Cardiac septum (tissue), 1 donor: ENCODE data around the gene FXYD3. TPM values are rescaled to one million over a fixed set of nuclear protein-coding genes. Genes with fewer than 3 reads are reported as not detected.
A peak's percentile ranks its signal among the peaks of the same experiment; 100 is the strongest.

Experiments
- DNase-seq: peaks from one replicate; pipeline ENCODE4 v3.0.0-alpha.2; 2020; ENCODE audit warnings: low spot score
- intact Hi-C: fragments of 100-400 bp; cut with DNase I; formaldehyde crosslinking; loops from one replicate; pipeline ENCODE4 v1.14.0; 2022
- total RNA-seq: library from RNA; stranded (reverse); fragmentation: NEBNext Ultra II Directional; extraction: Animal tissue kit (Norgen Biotek cat#: 25700); gene quantifications from one replicate; pipeline ENCODE4 v1.2.1, GENCODE V29; 2021
- donor health status: DM: no; HTN: no; CAD: no.

FXYD3 gene
- total RNA-seq, 1 donor from 2014 or later = not detected

- intact Hi-C loops = loop anchor here (1.0 to 2.0 kb wide), 2 partner anchors 21 to 69 kb away; no protein-coding TSS in a partner anchor
- peak; percentile 90 for DNase-seq
Observed at GRCh38 chr19:35135389-35135909, 19.8 kb downstream of the FXYD3 start.

GRCh38 chr19:35136231-35136630, 20.6 kb downstream of the FXYD3 start:
- no peak for DNase-seq
- intact Hi-C loops = no loop called here

- intact Hi-C loops = no loop called here
- no peak for DNase-seq
Observed at GRCh38 chr19:35136977-35137702, 21.5 kb downstream of the FXYD3 start.

- intact Hi-C loops = loop anchor here (2.0 kb wide), 1 partner anchor 98 kb away; the partner anchor contains the start of gene HPN
- no peak for DNase-seq
Observed at GRCh38 chr19:35138305-35138892, 22.8 kb downstream of the FXYD3 start, which contains the start of gene FXYD1. Gene FXYD1, plus strand, starts transcription at chr19:35138824. Its CDS starts 1,256 bp downstream, at chr19:35140080.

GRCh38 chr19:35140207-35140961, 24.8 kb downstream of the FXYD3 start:
- DNase-seq = no peak

GRCh38 chr19:35140962-35141836, 25.6 kb downstream of the FXYD3 start:
- intact Hi-C loops = no loop called here
- DNase-seq = peak; percentile 95

More at GRCh38 chr19:35140207-35140961, 24.8 kb downstream of the FXYD3 start:
- intact Hi-C loops = no loop called here

- DNase-seq = no peak
- intact Hi-C loops = loop anchor here (2.0 kb wide), 1 partner anchor 127 kb away; the partner anchor contains the start of gene USF2
Observed at GRCh38 chr19:35141837-35142605, 26.4 kb downstream of the FXYD3 start.

GRCh38 chr19:35142606-35143230, 27.1 kb downstream of the FXYD3 start:
- intact Hi-C loops = loop anchor here (2.0 kb wide), 1 partner anchor 126 kb away; the partner anchor contains the start of gene USF2
- DNase-seq = no peak

- intact Hi-C loops = loop anchor here (2.0 kb wide), 1 partner anchor 126 kb away; the partner anchor contains the start of gene USF2
- no peak for DNase-seq
Observed at GRCh38 chr19:35143231-35143715, 27.6 kb downstream of the FXYD3 start, which contains the start of gene FXYD7. Gene FXYD7, plus strand, starts transcription at chr19:35143255. Its CDS starts 79 bp downstream, at chr19:35143334.

GRCh38 chr19:35143818-35144217, 28.2 kb downstream of the FXYD3 start:
- intact Hi-C loops = loop anchor here (2.0 kb wide), 1 partner anchor 125 kb away; the partner anchor contains the start of gene USF2

GRCh38 chr19:35144259-35144599, 28.6 kb downstream of the FXYD3 start:
- intact Hi-C loops = no loop called here
- no peak for DNase-seq

More at GRCh38 chr19:35143818-35144217, 28.2 kb downstream of the FXYD3 start:
- DNase-seq = no peak

GRCh38 chr19:35144600-35145436, 29.2 kb downstream of the FXYD3 start:
- DNase-seq = no peak
- intact Hi-C loops = no loop called here

GRCh38 chr19:35146746-35147459, 31.3 kb downstream of the FXYD3 start:
- intact Hi-C loops = no loop called here
- no peak for DNase-seq

GRCh38 chr19:35149463-35149862, 33.8 kb downstream of the FXYD3 start:
- intact Hi-C loops = no loop called here
- no peak for DNase-seq

GRCh38 chr19:35150445-35150844, 34.8 kb downstream of the FXYD3 start:
- no peak for DNase-seq
- intact Hi-C loops = no loop called here
